Pancreas (tissue), 10 donors: ENCODE results near the gene GLE1. TPM values are rescaled to one million over a fixed set of nuclear protein-coding genes. Genes with fewer than 3 reads are reported as not detected.

Experiments used
- ATAC-seq, 4 donors: fragments of 200-7000 bp; cut with Tn5 transposase; one replicate each; pipeline versions ENCODE4 v1.8.0 to v1.9.1; 2020; ENCODE audit warnings: mild to moderate bottlenecking in 4 of 4, moderate library complexity in 4 of 4
- DNase-seq, 6 donors: peaks; one replicate each; pipeline ENCODE4 v3.0.0-alpha.2; 2020
- FAIRE-seq: peaks from 2 replicates; lab custom pipeline; 2012; peaks lifted over from hg19 to GRCh38; lab: Jason Lieb, UNC
- H3K27ac ChIP-seq, 4 donors: fragments of 200-600 bp; sonication (generic); 1 replicate in 3 of 4; 2 replicates in 1 of 4; pipeline versions ENCODE4 v1.5.0 to v1.8.0; 2020
- H3K27me3 ChIP-seq, 4 donors: fragments of 200-600 bp; one replicate each; pipeline ENCODE4 v1.8.0; 2021
- H3K36me3 ChIP-seq, 3 donors: fragments of 200-600 bp; sonication (generic) in 1 of 3; one replicate each; pipeline versions ENCODE4 v1.5.0 to v1.8.0; 2020 to 2021
- H3K4me1 ChIP-seq, 3 donors: fragments of 200-600 bp; one replicate each; pipeline ENCODE4 v1.8.0; 2021
- H3K4me3 ChIP-seq, 4 donors: fragments of 200-600 bp; sonication (generic) in 2 of 4; one replicate each; pipeline versions ENCODE4 v1.5.0 to v1.8.0; 2020 to 2021
- H3K9me3 ChIP-seq, 4 donors: fragments of 200-600 bp; one replicate each; pipeline ENCODE4 v1.8.0; 2021
- WGBS, 2 donors: extraction: QIAGEN DNeasy Blood & Tissue Kit; methylation state at CpG; one replicate each; pipeline ENCODE4 v1.1.7; 2013; 5-methylcytosine and 5-hydroxymethylcytosine counted together
- intact Hi-C, 3 donors: fragments of 100-400 bp; cut with DNase I; formaldehyde crosslinking; loops; one replicate each; pipeline versions ENCODE4 v1.11.1 to v1.14.2; 2022
- polyA plus RNA-seq, 2 donors: library from polyadenylated mRNA; stranded (reverse); fragments of 200-250 nt; gene quantifications; one replicate each; pipeline ENCODE4 v1.2.3, GENCODE V29; 2013
- total RNA-seq, 6 donors: library from RNA; stranded (reverse); fragmentation: NEBNext Ultra II Directional in 4 of 6; extraction: Animal tissue kit (Norgen Biotek cat#: 25700) in 4 of 6; gene quantifications; one replicate each; pipeline versions ENCODE4 v1.2.1 to v1.2.4, GENCODE V29; 2021 to 2023
- TF ChIP-seq, protein P1 (sequence below), 4 donors: fragments of 200-600 bp; sonication (generic) in 3 of 4; IDR thresholded peaks; one replicate each; pipeline versions ENCODE4 v1.5.0 to v1.8.0; 2021; ENCODE audit warnings: antibody characterized with exemption in 4 of 4
- donor health status: healthy with polysubstance abuse.
- donor health status: DM: no; HTN: no; CAD: no; lungs with moderate emphysema.
- donor health status: DM: no; HTN: no; CAD: no.
- donor health status: control.
- donor health status: control.
- donor health status: Bipolar disorder and iron deficiency.
- donor health status: DM: yes; HTN: yes; CAD: no.
- donor health status: DM: no; HTN: no; CAD: no.
- donor health status: DM: no; HTN: no; CAD: no.
- donor health status: DM: yes; HTN: yes; CAD: no.

The GLE1 gene
- total and polyA plus RNA-seq, 8 donors = 4.8 to 11.2 (median 8.0) TPM

GRCh38 chr9:128494746-128495129 is 9.8 kb upstream of the GLE1 start:
- ATAC-seq (peak in 1 of 4 donors; percentile 26), DNase-seq (no peak), FAIRE-seq (no peak)
- Histone ChIP-seq H3K27me3 (no peaks in the 10 kb centered on the region), H3K4me1 (no peaks in the 10 kb centered on the region), H3K36me3 (peaks cover 0 to 11% (median 4%) of the 10 kb centered on the region in 3 donors), H3K9me3 (no peaks in the 10 kb centered on the region), H3K27ac (no peak overlapping the region), H3K4me3 (no peak overlapping the region)
- 60 to 63% methylated on average over 5 of the region's 5 CpGs for WGBS, 2 donors
- intact Hi-C loops = no loop called here
- TF ChIP-seq, protein P1, sequence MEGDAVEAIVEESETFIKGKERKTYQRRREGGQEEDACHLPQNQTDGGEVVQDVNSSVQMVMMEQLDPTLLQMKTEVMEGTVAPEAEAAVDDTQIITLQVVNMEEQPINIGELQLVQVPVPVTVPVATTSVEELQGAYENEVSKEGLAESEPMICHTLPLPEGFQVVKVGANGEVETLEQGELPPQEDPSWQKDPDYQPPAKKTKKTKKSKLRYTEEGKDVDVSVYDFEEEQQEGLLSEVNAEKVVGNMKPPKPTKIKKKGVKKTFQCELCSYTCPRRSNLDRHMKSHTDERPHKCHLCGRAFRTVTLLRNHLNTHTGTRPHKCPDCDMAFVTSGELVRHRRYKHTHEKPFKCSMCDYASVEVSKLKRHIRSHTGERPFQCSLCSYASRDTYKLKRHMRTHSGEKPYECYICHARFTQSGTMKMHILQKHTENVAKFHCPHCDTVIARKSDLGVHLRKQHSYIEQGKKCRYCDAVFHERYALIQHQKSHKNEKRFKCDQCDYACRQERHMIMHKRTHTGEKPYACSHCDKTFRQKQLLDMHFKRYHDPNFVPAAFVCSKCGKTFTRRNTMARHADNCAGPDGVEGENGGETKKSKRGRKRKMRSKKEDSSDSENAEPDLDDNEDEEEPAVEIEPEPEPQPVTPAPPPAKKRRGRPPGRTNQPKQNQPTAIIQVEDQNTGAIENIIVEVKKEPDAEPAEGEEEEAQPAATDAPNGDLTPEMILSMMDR (IDR thresholded peaks at IDR 0.05) = no peak

DNA sequence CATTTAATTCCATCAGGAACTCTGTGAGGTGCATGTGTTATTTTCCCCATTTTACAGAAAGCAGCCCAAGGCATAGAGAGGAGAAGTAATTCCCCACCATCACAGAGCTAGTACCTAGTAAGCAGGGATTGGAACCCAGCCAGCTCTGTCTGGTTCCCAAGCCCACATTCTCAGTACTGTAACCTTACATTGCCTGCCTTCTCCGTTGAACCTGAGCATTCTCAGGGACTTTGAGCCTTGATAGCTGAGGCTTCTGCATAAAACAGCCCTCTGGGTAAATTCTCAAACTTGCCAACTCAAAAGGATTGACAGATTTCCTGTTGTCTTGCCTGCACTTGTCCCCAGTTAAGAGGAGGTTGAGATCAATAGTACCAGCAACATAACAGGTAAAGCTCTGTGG is 9.2 kb upstream of the GLE1 start:
- TF ChIP-seq, protein P1 (IDR thresholded peaks at IDR 0.05) = no peak
- no peak overlapping the region for H3K27ac ChIP-seq
- H3K4me1 ChIP-seq = no peaks in the 10 kb centered on the region
- 23 to 36% methylated on average over 1 of the region's 1 CpG for WGBS, 2 donors
- FAIRE-seq = no peak
- H3K4me3 ChIP-seq = no peak overlapping the region
- no peak for ATAC-seq
- DNase-seq = no peak
- H3K9me3 ChIP-seq = no peaks in the 10 kb centered on the region
- peaks cover 0 to 17% (median 4%) of the 10 kb centered on the region in 3 donors for H3K36me3 ChIP-seq
- intact Hi-C loops = no loop called here
- no peaks in the 10 kb centered on the region for H3K27me3 ChIP-seq

DNA sequence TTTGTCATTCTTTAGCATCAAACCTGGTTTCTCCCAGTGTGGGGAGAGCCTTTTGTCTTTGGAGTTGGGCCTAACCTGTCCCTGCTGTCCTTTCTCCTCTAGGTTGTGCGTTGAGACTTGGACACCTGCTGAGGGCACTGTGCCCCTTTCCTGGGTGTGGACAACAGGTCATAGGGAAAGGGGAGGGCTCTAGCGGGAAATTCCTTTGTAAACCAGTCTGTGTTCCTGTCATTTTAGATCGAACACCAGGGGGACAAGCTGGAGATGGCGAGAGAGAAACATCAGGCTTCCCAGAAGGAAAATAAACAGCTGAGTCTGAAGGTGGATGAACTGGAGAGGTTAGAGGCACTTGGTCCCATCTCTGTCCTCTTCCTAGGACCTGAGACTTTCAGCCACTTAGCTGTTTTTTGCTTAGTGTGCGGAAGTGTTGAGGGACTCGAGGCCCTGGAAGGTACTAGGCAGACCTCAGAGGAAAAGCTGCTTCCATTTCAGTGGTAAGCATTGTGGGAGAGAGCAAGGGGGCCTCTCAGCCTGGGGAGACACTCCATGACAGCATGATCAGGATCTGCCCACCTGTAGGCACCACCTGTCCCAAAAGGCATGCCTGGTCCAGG is 8.6 kb upstream of the GLE1 start:
- H3K27me3 ChIP-seq = no peaks in the 10 kb centered on the region
- no peak for FAIRE-seq
- H3K27ac ChIP-seq = no peak overlapping the region
- peak in 2 of 4 donors; percentile 54 to 73 for ATAC-seq
- TF ChIP-seq, protein P1 (IDR thresholded peaks at IDR 0.05) = no peak
- no peak overlapping the region for H3K4me3 ChIP-seq
- DNase-seq = no peak
- whole genome bisulfite sequencing, 2 donors = 72 to 80% methylated on average over 6 of the region's 6 CpGs
- peaks cover 0 to 18% (median 4%) of the 10 kb centered on the region in 3 donors for H3K36me3 ChIP-seq
- no peaks in the 10 kb centered on the region for H3K4me1 ChIP-seq
- H3K9me3 ChIP-seq = no peaks in the 10 kb centered on the region
- intact Hi-C loops = no loop called here

GRCh38 chr9:128497824-128498610 is 6.5 kb upstream of the GLE1 start:
- 88 to 92% methylated on average over 11 of the region's 11 CpGs for WGBS, 2 donors
- DNase-seq (no peak), ATAC-seq (no peak), FAIRE-seq (no peak)
- peaks cover 0 to 18% (median 4%) of the 10 kb centered on the region in 3 donors for H3K36me3 ChIP-seq
- TF ChIP-seq, protein P1 (IDR thresholded peaks at IDR 0.05) = no peak
- H3K4me1 ChIP-seq = no peaks in the 10 kb centered on the region
- intact Hi-C loops = no loop called here
- H3K27me3 ChIP-seq = no peaks in the 10 kb centered on the region
- H3K4me3 ChIP-seq = no peak overlapping the region
- H3K27ac ChIP-seq = no peak overlapping the region
- no peaks in the 10 kb centered on the region for H3K9me3 ChIP-seq

DNA sequence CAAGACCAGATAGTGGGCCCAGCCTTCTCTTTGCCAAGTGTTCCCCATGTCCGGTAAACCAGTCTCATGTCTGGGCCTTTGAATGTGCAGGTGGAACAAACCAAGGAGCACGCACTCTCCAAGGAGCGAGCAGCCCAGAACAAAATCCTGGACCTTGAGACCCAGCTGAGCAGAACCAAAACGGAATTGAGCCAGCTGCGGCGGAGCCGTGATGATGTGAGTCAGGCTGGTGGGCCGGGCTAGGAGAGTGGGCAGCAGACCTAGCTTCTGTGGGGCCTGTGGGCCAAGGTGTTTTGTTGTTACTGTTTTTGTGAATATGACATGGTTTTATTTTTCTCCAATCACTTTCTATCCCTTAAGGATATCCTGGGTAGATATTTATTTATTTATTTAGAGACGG is 5.6 kb upstream of the GLE1 start:
- FAIRE-seq (no peak), DNase-seq (no peak), ATAC-seq (no peak)
- intact Hi-C loops = no loop called here
- no peak overlapping the region for H3K4me3 ChIP-seq
- TF ChIP-seq, protein P1 (IDR thresholded peaks at IDR 0.05) = no peak
- H3K27me3 ChIP-seq = no peaks in the 10 kb centered on the region
- H3K27ac ChIP-seq = no peak overlapping the region
- H3K9me3 ChIP-seq = no peaks in the 10 kb centered on the region
- 91 to 94% methylated on average over 9 of the region's 9 CpGs for WGBS, 2 donors
- peaks cover 0 to 9% (median 4%) of the 10 kb centered on the region in 3 donors for H3K36me3 ChIP-seq
- H3K4me1 ChIP-seq = peaks cover 0 to 5% (median 4%) of the 10 kb centered on the region in 3 donors
